Activated B cell treated with CpG ODN at 0.5 μM for 24 hours (primary cell): ENCODE results near the gene NPAS2. TPM values are rescaled to one million over a fixed set of nuclear protein-coding genes. Genes with fewer than 3 reads are reported as not detected.

Experiments
- ATAC-seq: fragments of 200-7000 bp; cut with Tn5 transposase; one replicate; pipeline ENCODE4 v1.10.0; 2021; ENCODE audit warnings: low read depth, mild to moderate bottlenecking, moderate library complexity
- CTCF ChIA-PET: fragments of 350-600 bp; sonication (Branson Sonifier 250); formaldehyde crosslinking; loops from one replicate; lab custom pipeline; 2021; ENCODE audit warnings: antibody characterized with exemption; lab: Charles Lee
- POLR2A ChIA-PET: fragments of 350-600 bp; sonication (Branson Sonifier 250); formaldehyde crosslinking; loops from one replicate; lab custom pipeline; 2021; ENCODE audit warnings: antibody characterized with exemption; lab: Charles Lee
- DNase-seq: peaks from one replicate; pipeline ENCODE4 v3.0.0; 2022
- H3K27ac Mint-ChIP-seq: one replicate; pipeline ENCODE4 v1.8.0; 2020; ENCODE audit warnings: mixed read lengths
- H3K27me3 Mint-ChIP-seq: one replicate; pipeline ENCODE4 v1.8.0; 2021; ENCODE audit warnings: mixed read lengths
- H3K36me3 Mint-ChIP-seq: one replicate; pipeline ENCODE4 v1.8.0; 2021; ENCODE audit warnings: low read depth, mixed read lengths
- H3K4me1 Mint-ChIP-seq: one replicate; pipeline ENCODE4 v1.8.0; 2021; ENCODE audit warnings: mixed read lengths
- H3K4me3 Mint-ChIP-seq: one replicate; pipeline ENCODE4 v1.8.0; 2020; ENCODE audit warnings: mild to moderate bottlenecking, mixed read lengths
- H3K9me3 Mint-ChIP-seq: one replicate; pipeline ENCODE4 v1.8.0; 2020; ENCODE audit warnings: mixed read lengths
- intact Hi-C: fragments of 100-400 bp; cut with micrococcal nuclease; formaldehyde crosslinking; loops from one replicate; pipeline ENCODE4 v1.15.1; 2024
- total RNA-seq: library from RNA; stranded (reverse); gene quantifications from 2 replicates; pipeline ENCODE4 v1.2.3, GENCODE V29; 2022
- TF ChIP-seq, protein P1 (sequence below): fragments of 200-600 bp; IDR thresholded peaks from one replicate; pipeline ENCODE4 v1.8.0; 2022; ENCODE audit warnings: antibody characterized with exemption, mild to moderate bottlenecking

NPAS2 gene
- total RNA-seq, 1 donor from 2014 or later = not detected

- TF ChIP-seq, protein P1, sequence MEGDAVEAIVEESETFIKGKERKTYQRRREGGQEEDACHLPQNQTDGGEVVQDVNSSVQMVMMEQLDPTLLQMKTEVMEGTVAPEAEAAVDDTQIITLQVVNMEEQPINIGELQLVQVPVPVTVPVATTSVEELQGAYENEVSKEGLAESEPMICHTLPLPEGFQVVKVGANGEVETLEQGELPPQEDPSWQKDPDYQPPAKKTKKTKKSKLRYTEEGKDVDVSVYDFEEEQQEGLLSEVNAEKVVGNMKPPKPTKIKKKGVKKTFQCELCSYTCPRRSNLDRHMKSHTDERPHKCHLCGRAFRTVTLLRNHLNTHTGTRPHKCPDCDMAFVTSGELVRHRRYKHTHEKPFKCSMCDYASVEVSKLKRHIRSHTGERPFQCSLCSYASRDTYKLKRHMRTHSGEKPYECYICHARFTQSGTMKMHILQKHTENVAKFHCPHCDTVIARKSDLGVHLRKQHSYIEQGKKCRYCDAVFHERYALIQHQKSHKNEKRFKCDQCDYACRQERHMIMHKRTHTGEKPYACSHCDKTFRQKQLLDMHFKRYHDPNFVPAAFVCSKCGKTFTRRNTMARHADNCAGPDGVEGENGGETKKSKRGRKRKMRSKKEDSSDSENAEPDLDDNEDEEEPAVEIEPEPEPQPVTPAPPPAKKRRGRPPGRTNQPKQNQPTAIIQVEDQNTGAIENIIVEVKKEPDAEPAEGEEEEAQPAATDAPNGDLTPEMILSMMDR = no peak
- CTCF ChIA-PET = no interaction called here
- Mint-ChIP-seq H3K4me3 (no peak overlapping the region), H3K9me3 (no peaks in the 10 kb centered on the region), H3K4me1 (peaks cover 3% of the 10 kb centered on the region), H3K36me3 (no peaks in the 10 kb centered on the region), H3K27me3 (peaks cover 11% of the 10 kb centered on the region), H3K27ac (peak overlapping the region; percentile 67)
- peak; percentile 12 for ATAC-seq
- intact Hi-C loops = no loop called here
- no peak for DNase-seq
- POLR2A ChIA-PET = no interaction called here
These were observed 74.3 kb downstream of the NPAS2 start for GRCh38 chr2:100894105-100894795.

DNA sequence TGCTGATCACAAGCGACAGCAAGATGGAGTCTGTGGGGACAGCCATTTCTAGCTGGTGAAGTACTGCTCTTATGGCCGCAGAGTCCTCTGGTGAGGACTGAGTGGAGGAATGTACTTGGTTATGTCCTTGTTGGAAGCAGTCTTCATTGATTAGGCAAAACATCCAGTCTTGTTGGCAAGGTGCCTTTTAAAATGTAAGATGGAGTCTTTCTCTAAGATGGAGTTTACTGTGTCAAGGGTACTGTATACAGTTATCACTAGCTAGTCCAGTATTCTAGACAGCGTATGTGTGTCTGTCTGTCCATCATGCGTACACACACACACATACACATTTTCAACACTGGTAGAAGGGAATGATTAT, 74.8 kb downstream of the NPAS2 start:
- DNase-seq (no peak), ATAC-seq (no peak)
- Mint-ChIP-seq H3K27me3 (peaks cover 6% of the 10 kb centered on the region), H3K27ac (no peak overlapping the region), H3K9me3 (no peaks in the 10 kb centered on the region), H3K36me3 (no peaks in the 10 kb centered on the region), H3K4me1 (peaks cover 3% of the 10 kb centered on the region), H3K4me3 (no peak overlapping the region)
- ChIA-PET CTCF (no interaction called here), POLR2A (no interaction called here)
- TF ChIP-seq, protein P1 = no peak
- intact Hi-C loops = no loop called here

GRCh38 chr2:100895402-100895801, 75.5 kb downstream of the NPAS2 start:
- intact Hi-C loops = no loop called here
- TF ChIP-seq, protein P1 = no peak
- no peak overlapping the region for H3K4me3 Mint-ChIP-seq
- POLR2A ChIA-PET = interaction anchor here (0.6 kb wide), 1 partner anchor 72 kb away, joined by 4 read pairs; no protein-coding TSS in a partner anchor
- CTCF ChIA-PET = no interaction called here
- H3K4me1 Mint-ChIP-seq = peaks cover 3% of the 10 kb centered on the region
- ATAC-seq (no peak), DNase-seq (no peak)
- H3K9me3 Mint-ChIP-seq = peaks cover 2% of the 10 kb centered on the region
- peaks cover 6% of the 10 kb centered on the region for H3K27me3 Mint-ChIP-seq
- no peaks in the 10 kb centered on the region for H3K36me3 Mint-ChIP-seq
- H3K27ac Mint-ChIP-seq = no peak overlapping the region

GRCh38 chr2:100895934-100896685, 76.2 kb downstream of the NPAS2 start:
- CTCF ChIA-PET = no interaction called here
- POLR2A ChIA-PET = no interaction called here
- no peak overlapping the region for H3K4me3 Mint-ChIP-seq
- no peak overlapping the region for H3K27ac Mint-ChIP-seq
- H3K9me3 Mint-ChIP-seq = peaks cover 4% of the 10 kb centered on the region
- no peaks in the 10 kb centered on the region for H3K36me3 Mint-ChIP-seq
- H3K27me3 Mint-ChIP-seq = peaks cover 6% of the 10 kb centered on the region
- peaks cover 3% of the 10 kb centered on the region for H3K4me1 Mint-ChIP-seq
- ATAC-seq (no peak), DNase-seq (no peak)
- intact Hi-C loops = no loop called here
- TF ChIP-seq, protein P1 = no peak

DNA sequence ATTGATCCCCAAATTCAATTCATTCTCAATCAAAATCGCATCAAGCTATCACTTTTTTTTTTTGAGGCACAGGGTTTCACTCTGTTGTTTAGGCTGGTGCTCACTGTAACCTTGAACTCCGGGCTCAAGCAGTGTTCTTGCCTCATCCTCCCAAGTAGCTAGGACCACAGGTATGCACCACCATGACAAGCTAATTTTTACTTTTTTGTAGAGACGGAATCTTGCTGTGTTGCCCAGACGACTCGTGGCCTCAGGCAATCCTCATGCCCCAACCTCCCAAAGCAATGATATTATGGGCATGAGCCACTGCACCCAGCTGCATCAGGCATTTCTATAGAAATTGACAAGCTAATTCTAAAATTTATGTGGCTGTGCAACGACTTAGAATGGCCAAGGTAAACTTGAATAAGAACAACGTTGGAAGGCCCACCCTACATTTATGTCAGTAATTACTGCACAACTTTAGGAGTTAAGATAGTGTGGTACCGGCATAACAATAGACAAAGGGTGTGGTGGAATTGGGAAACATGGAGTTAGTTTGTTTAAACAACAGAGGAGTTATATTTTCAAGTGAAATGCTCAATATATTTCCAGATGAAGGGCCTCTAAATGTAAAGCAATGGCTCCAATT, 78.2 kb downstream of the NPAS2 start:
- H3K27me3 Mint-ChIP-seq = peaks cover 19% of the 10 kb centered on the region
- no peaks in the 10 kb centered on the region for H3K36me3 Mint-ChIP-seq
- TF ChIP-seq, protein P1 = no peak
- ChIA-PET CTCF (no interaction called here), POLR2A (no interaction called here)
- peaks cover 4% of the 10 kb centered on the region for H3K9me3 Mint-ChIP-seq
- H3K27ac Mint-ChIP-seq = no peak overlapping the region
- ATAC-seq (no peak), DNase-seq (no peak)
- H3K4me1 Mint-ChIP-seq = peaks cover 3% of the 10 kb centered on the region
- intact Hi-C loops = no loop called here
- no peak overlapping the region for H3K4me3 Mint-ChIP-seq
